GM19324 (cell line): ENCODE results near the gene WDR33.

ENCODE experiments used
- ATAC-seq: cut with Tn5 transposase; IDR thresholded peaks from one replicate; pipeline ENCODE4 v1.9.1; 2021; ENCODE audit warnings: mild to moderate bottlenecking, moderate library complexity; ENCODE audit not compliant: unreplicated experiment, low FRiP score

The WDR33 gene

DNA sequence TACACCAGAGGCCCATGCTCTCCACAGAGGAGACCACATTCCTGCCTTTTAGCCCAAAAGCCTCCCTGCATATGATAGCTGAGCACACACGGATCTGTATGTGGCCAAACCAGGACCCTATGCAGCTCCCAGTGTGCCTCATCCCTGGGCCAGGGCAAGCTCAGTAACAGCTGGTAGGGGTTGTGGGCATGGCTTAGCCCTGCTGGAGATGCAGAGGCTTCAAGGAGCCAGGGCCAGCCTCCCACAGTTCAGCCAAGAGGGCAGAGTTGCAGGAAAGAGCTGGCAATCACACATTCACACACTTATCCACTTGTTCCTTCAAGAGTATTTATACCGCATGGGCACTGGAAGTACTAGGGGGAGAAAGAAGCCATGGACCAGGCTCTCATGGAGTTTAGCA lies 134.1 kb downstream of the WDR33 start:
- no peak for ATAC-seq

DNA sequence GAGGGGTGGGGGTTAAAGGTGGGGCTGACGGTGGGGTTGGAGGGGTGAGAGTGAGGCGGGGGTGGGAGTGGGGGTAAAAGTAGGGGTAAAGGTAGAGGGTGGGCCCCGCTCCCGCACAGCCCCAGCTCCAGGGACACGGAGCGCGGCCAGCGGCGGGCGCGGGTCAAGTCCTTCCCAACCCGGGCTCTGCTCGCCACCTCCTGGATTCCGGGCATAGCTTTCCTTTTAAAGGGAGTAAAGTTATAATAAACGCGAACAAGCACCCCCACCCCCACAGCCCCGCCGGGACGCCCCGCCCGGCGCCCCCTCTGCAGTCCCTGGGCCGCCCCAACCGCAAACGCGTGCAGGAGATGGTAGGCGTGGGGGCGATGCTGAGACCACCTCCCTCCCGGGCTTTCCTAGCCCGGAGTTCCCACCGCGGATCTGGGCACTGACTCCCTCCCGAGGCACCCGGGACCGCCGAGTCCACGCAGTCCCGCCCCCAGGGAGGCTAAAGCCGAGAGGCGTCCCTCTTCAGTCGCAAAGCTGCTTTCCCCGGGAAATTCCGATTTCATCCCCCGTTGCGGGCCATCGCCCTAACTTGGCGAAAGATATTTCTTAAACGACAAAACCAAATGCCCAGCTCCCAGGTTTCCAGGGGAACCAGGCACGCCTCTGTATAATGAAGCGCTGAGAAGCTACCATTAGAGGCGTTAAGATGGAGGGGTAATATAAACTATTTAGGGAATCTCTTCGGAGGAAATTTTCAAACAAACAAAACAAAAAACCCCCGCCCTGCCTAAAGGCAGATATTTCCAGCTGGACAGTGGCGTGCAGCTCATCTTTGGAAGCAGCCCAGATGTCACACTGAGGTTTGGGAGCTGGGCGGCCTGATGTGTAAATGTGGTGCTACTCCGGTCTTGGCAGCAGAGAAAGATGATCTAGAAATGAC lies 135.4 kb downstream of the WDR33 start, which contains the start of gene LIMS2:
LIMS2 (minus strand) TSS at position 200 of the 931 bp plus-strand sequence. CDS start 506 bp downstream, outside the sequence.
- ATAC-seq, result no peak

DNA sequence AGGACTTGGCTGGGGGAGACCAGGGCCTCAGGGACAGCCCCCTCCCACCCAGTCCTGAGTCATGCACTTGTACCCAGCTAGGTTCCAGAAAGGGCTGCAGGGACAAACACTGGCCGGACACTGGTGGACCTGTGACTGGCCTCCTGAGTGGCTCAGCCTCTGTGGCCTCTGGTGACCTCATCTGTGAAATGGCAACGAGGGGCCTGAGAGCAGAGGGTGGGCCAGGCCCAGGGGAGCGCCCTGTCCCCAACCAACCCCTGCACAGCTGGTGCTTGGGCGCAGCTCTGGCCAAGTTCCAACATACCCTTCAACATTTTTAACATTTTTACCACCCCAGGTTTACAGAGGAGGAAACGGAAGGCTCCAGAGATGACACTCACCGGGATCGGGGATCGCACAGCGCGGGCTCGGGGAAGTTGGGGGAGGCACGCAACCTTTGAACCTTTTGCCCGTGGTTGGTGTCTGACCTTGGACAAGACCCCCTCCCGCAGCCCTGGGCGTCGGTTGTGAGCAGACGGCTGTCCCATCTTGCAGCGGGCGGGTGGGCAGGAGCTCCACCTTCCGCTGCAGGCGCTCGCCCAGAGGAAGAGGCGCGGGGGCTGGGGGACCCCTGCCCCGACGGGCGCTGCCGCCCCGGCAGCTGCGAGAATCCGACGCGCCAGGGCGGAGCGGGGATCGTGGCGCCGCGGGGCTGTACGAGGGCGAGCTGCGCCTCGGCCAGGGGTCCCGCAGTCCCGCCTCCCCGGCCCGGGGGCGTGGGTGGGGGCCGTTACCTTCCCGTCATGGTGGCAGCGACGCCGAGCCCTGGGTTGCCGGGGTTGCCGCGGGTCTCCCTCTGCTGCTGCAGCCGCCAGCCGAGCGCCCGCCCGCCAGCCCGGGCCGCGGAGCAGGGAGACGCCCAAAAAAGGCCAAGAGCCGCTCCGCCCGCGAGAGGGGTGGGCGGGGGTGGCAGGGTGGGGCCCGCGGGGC lies 136.4 kb downstream of the WDR33 start:
- ATAC-seq, result no peak

DNA sequence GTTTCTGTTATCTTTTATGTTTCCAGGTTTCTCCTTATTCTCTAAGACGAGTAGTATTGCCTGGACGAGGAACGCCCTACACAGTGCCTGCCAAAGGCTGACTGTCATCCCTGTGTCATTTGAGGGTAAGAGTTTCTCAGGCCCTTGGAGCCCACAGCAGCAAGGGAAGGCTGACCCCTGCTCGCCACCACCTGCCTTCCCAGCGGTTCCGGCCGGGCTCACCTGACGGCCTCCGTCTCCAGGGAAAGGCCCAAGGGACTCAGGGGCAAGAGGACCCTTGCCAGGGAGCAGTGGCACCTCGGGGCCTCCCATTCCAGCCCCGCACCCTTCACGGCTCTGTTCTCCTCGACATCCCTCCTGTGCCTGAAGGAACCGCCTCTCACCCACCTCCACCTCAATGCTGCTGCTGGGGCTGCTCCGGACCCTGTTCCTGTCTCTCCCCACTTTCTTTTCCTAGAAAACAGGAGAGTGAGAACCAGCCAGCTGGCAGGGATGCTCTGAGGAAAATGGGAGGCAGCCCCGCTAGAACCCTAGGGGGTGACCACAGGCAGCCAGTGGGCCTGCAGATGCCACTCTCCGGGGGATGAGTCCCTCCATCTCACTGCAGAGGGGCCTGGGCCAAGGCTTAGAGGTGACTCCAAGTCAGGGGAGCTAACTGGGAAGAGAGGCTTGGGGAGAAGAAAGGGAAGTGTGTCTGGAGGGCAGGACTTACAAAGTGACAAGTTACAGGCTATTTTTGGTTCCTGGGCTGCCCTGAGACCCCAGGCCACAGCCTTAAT lies 137.5 kb downstream of the WDR33 start:
- ATAC-seq, result no peak

DNA sequence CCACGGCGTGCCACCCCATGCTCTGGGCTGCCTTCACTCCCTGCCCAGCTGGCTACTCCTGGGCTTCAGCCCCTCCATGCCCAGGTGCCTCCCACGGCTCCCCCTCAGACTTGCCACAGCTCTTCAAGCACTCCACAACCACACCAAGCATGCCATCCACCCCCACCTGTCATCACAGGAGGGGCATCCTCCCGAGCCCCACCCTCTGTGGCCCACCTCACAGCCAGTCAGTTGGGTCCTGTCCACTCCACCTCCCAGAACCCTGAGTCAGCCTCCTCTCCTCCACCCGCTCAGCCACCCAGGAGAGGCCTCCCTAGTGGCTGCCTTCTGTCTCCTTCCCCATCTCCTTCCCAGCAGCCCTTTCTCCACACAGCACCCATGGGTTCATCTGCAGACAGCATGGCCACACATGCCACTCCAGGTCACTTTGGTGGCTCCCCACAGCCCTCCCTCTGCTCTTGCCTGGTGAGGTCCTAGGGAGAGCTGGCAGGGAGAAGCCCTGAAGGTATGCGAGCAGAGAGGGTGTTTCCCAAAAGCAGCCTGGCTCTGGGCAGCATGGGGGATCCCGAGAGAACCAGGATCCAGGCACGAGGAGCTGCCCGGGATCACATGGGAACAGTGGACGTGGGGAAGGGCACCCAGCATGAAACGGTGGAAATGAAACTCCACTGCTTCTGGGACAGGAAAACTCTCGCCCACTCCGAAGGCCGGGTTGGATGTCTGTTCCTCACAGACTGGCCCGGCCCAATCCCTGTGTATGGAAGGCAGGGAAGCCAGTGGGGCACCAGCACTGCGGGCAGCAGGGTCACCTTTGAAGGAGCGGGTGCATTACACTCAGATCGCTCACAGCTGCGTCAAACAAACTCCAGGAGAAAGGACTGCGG lies 138.4 kb downstream of the WDR33 start:
- no peak for ATAC-seq

DNA sequence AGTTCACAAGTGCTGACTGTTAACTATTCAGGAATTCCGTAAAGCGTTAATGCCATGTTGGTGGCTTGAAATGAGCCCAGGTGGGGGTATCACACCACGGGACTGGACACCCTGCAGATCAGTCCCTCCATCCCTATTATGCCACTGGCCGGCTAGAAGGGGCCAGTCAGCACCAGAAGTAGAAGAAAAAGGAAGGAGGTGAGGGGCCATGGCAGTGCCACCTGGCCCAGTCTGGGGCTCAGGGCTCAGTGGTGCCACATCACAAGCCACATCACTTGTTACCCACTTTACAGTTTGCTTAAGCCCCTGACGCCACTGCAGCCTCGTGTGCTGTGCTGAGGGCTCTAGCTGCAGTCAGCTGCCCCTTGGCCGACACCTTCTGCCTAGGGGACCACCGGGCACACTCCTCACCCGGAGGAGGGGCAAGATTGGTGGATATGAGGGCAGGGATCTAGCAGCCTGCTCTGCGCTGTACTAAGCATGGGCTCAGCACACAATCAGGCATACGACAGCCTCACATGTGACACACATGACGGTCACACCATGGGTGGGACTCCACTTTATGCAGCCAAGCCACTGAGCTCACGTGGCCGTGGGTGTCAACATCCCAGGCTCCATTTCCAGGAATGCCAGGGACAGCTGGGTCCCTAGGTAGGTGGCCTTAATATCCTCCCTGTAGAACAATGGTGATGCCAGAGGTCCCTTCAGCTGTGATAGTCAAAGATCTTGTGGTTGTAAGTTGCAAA lies 139.2 kb downstream of the WDR33 start:
- no peak for ATAC-seq

DNA sequence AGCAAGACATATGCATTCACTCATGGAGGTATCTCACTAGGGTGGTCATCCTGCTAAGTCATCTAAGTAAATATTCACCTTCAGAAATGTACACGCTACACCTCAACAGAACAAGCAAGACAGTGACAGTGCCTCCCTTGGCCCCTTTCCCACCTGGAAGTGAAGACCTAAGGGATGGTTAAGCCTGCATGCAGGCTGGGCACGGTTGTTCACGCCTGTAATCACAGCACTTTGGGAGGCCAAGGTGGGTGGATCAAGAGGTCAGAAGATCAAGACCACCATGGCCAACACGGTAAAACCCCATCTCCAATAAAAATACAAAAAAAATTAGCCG lies 140.0 kb downstream of the WDR33 start:
- ATAC-seq, result no peak

DNA sequence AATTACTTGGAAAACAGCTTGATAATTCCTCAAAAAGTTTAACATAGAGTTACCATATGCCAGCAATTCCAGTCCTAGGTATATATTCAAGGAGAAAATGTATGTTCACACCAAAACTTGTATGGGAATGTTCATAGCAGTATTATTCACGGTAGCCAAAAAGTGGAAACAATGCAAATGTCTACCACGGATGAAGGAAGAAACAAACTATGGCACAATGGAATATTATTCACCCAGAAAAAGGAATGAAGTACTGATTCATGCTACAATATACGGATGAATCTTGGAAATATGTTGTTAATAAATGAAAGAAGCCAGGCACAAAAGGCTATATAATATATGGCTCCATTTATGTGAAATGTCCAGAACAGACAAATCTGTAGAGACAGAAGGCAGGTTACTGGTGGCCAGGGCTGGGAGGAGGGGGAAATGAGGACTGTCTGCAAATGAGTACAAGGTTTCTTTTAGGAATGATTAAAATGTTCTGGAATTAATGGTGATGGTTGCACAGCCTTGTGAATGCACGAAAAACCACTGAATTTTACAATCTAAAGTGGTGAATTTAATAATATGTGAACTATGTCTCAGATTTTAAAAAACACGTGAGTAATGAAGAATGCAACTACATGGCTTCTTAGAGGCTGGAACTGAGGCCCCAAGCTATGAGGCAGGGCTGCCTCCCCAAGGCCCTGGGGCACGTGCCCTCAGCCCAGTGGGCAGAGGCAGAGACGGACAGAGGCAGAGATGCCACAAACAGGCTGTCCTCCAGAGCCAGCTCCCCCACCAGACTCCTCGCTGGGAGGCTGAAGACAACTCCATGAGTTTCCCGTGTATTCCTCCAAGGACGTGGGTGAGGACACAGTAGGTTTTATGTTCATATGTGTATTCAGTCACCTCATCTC lies 140.7 kb downstream of the WDR33 start:
- ATAC-seq, result no peak

DNA sequence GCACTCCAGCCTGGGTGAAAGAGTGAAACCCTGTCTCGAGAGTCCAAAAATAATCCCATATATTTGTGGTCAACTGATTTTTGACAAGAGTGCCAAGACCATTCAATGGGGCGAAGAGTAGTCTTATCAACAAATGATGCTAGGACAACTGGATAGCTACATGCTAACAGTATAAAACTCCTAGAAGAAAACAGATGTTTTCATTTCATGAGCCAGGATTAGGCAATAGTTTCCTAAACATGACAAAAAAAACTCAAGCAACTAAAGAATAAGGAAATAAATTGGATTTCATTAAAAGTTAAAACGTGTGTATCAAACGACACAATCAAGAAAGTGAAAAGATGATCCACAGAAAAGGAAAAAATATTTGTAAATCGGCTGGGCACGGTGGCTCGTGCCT lies 141.9 kb downstream of the WDR33 start:
- ATAC-seq, result no peak

DNA sequence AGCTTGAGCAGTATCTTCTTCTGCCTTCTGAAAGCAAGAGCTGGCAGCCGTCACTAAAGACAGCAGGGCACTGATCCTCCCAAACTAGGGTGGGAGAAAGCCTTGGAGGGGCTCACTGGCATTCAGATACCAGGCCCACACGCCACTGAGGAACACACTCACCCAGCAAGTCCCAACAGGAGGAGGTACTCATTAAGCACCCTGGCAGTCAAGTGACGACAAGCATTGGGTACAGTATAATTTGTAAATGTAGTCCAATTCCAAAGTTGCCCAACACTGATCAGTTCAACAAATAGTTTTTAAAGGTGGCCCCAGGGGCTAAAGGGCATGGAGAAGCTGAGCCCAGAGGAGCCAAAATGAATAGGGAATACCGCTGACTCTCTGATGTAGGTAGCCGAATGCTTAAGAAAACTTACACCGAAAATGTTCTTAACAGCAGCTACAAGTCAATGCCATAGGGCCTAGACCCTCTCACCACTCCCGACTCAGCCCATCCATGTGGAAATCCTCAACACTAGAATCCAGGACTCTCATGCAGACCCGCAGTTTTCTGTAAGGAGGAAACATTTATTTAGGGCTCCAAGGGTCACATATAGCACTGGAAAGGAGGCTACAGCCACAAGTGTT lies 145.6 kb downstream of the WDR33 start:
- no peak for ATAC-seq

DNA sequence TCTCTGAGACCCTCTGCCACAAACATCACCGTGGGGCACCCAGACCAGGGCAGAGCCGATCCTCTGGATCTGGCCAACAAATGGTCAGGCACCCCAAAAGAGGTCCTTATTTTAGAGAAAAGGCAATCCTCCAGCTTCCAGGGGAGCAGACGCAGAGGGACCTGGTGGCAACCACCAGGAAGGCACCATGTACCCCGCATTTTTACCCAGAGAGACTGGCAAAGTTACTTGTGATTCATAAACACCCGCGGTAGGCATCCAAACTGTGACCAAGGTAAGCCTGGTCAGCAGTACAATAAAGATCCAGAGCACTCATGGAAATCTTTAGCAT lies 146.1 kb downstream of the WDR33 start:
- no peak for ATAC-seq

DNA sequence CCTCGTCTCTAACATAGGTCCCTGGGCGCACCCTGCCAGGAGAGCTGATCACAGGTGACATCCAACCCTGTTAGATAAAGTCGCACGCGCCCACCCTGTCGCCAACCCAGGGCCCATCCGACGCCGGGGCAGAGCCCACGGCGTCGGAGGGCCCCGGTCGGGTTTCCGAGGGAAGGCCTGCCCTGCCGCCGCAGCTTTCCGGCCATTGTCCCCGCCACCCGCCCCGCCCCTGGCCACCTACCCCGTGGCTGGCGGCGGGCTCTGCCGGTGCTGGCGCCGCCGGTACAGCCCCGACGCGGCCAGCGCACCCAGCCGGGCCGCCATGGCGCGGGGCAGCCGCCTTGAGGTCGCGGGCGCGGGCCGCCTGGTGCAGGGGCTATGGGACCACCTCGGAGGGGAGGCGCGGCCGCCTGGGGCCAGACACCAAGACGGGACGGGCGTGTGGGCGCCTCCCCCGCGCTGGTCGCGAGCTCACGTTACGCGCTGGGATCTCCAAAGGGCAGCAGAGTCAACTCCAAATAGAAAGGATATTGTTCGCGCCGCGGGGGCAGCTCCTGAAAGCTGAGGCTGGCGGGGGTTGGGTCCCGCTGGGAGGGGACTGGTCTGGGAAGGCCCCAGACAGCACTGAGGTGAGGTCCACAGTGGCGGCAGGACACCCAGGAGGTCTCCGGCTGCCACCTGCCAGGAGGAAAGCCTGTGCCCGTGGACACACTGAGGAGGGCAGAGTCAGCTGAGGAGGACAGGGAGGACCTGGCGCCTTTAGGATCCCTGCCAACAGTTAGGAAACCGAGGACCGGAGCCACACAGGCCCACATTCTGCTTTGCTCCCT lies 146.7 kb downstream of the WDR33 start:
- ATAC-seq, result no peak

DNA sequence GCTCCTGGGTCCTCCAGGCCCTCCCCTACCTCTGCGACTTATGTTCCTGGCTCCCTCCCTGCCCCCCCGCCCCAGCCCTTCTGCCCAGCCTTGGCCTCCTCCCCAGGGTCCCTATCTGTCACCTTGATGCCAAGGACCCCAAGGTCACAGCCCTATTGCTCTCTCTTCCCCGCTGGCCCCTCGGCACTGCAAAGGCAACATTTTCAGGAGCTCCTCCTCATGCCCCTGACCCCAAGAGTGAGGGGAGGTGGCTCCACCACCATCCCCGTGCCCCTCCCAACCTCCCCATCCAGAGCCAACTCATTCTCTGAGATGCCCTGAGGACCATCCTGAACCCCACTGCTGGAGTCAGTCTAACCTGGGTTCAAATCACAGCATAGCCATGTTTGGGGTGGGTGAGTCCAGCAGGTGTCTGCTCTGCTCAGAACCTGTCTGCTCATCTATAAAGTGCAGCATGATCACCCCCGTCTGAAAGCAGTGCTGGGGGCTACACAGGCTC lies 147.4 kb downstream of the WDR33 start:
- ATAC-seq, result no peak

DNA sequence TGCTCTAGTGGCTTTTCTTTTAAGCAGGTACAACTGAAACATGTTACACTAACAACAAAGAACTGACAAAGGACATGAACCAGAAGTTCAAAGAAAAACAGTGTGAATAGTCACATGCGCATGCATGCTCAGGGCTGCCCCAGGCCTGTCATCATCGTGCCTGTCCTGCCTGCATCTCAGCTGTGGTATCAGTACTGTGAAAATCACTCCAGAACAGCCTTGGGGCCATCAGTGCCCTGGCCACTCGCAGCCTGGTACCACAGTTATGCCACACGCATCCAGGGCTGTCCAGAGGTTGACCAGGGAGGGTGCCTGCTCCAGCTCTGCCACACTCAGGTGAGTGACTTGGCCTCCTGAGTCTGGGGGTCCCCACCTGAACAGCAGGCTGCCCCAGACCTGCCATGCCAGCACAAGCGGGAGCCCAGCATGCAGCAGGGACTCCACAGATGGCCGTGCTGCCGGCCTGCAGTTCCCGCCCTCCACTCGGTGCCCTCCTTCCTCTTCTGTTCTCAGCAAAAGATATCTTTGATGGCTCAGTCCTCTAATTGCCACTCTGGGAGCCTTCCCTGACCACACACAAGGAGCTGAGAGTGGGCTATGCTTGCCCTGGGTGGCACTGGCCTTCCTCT lies 147.9 kb downstream of the WDR33 start:
- ATAC-seq, result no peak

DNA sequence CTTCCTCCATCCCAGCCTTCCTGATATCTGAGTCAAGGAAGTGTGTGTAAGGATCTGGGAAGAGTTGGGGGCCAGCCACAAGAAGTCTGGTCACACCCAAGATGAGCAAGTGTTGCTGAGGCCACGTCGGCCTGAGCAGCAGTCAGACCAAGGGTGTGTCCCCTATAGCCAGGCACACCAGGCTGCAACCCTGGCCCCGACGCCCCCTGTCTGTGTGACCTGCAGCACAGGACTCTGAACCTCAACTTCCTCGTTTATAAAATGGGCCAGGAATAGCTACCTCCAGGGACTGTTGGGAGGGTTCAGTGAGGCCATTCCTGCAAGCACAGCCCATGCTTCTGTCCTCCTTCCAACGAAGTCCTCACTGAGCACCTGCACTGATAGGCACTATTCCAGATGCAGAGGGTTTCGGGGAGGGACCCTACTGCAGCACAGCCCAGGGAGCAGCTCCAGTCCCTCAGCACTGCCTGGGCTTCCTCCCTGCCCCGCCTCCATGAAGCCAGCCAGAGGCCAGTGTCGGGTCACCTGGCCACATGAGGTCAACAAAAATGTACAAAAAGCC lies 148.9 kb downstream of the WDR33 start:
- no peak for ATAC-seq
